ENCODE data around the gene PLA2G2F.

Gene PLA2G2F

DNA sequence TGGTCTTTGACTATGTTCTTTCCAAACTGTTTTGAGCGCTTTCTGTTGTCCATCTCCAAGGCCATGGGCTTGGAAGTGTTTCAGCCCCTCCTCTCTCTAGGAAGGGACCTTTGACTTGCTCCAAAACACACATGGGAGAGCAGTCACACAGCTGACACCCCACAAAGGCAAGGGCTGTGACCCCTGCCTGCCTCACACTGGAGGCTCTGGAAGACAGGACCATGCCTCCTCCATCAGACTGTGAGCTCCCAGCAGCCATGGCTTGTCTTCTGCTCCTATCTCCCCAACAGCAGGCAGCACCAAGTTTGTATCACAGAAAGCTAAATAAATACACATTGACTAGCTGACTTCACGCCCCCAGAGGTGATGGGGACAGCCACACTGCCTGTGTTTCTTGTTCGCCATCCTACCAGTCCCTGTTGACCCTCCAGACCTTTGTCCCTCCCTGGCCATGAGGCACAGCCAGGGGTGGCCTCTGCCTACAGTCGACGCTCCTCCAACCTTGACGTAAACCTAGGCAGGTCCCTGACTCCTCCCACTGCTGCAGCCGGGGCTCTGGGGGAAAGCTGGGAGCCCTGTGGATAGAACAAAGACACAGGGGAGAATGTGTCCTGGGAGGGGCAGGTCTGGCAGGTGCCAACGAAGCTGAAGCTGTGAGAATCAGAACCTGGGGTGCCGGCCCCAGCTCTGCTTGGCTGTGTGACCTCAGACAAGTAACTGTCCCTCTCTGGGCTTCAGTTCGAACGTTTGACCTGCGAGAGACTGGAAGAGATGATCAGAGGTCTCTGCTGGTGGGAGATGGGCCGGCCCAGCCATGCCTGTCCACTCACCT is 4.8 kb downstream of the PLA2G2F start:
- no peak for DNase-seq

DNA sequence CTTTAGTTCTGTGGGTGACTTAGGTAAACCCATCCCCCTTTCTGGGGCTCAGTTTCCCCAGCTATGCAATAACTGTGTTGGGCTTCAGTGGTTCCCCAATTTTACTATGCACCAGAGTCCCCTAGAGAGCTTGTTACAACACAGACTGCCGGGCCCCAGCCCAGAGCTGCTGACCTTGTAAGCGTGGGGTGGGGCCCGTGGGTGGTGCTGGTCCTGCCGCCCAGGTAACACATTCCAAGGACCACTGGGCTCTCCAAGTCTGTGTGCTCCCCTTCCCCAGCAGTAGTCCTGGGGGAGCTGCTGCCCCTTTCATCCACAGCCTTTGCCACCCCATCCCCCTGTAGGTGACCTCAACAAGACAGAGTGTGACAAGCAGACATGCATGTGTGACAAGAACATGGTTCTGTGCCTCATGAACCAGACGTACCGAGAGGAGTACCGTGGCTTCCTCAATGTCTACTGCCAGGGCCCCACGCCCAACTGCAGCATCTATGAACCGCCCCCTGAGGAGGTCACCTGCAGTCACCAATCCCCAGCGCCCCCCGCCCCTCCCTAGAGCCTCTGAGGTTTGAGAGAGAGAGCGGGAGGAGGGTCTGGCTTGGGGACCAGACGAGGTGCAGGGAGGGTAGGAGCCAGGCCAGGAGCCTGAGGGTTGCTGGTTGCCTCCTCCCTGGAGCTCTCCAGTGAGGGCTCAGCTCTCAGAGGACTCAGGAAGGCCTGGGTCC is 8.9 kb downstream of the PLA2G2F start:
- DNase-seq, result no peak

DNA sequence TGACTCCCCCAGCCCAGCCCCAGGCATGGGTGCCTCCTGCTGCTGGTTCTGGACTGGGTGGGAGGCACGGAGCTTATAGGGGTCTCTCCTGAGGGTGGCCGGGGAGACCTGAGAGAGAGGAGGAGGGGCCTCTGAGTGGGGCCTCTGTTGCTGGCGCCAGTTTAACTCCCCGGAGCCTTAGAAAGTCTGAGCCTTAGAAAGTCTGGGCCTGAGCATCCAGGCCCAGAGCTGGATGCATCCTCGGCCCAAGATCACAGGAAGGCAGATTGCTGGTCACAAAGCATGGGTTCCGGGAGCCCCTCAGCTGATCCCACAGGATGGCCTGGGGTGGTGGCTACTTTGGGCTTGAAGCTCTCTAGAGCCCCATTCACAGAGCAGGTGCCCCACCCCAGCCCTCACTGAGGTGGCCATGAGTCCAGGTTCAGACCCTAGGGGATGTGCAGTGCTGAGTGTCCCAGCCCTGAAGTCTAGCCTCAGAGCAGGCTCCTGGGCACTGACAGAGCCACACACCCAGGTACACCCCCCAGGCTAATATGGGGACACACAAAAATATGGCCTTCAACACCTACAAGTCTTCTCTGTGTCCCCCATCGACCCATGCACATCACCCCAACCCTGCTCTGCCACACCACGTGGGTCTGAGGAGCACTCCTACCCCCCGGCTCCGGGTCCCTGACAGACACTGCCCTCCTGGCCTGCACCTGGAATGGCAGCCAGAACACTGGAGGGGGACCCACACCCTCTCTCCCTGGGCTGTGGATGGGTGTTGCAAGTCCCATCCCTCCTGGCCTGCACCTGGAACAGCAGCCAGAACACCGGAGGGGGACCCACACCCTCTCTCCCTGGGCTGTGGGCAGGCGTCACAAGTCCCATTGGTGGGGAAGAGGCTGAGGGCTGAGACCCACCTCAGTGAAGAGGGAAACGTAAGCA is 9.7 kb downstream of the PLA2G2F start:
- DNase-seq, result no peak

DNA sequence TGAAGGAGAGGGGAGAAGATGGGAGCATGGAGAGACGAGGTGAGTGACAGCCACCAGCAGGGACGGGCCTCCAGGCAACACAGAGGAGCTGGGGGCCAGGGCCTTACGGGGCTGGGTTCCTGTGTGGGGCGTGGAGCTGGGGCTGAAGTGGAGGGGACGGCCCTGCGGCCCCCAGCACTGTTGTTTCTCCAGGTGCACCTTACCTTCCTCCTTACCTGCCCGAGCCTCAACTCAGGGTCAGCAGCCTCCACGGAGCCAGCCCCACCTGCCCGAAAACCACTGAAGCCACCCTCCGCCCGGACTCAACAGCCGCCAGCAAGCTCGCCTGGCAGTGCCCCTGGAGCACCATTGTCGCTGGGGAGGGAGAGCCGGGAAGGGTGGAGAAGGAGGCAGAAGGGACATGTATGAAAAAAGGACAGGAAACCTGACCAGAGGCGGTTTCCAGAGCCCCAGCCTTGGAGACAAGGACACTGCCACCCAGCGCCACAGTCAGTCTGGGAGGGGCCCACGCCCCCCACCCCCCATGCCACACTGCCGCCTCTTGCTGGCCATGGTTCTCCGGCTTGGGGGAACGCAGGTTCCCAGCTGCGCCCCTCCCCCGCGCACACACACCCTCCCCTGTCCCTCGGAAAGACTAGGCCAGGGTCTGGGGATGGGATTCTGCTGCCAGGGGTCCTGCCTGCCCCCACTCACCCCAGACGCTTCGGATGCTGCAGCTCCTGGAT is 10.6 kb downstream of the PLA2G2F start:
- no peak for DNase-seq

DNA sequence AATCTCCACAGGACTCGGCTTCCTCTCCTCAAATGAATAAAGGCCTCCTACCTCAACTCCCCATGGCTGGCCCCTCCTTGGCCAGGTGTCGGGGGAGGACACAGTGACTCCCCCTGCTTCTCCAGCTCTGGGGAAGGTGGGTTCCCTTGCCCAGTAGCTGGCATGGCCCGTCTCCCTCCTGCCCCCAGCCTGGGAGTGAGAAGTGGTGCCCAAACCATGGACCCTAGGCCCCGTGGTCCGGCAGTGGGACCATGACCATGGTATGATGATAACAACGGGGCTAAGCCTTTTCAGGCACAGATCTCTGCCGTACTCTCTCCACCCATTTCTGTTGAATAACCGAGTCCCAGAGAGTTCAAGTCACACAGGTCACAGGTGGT is 11.2 kb downstream of the PLA2G2F start:
- no peak for DNase-seq

DNA sequence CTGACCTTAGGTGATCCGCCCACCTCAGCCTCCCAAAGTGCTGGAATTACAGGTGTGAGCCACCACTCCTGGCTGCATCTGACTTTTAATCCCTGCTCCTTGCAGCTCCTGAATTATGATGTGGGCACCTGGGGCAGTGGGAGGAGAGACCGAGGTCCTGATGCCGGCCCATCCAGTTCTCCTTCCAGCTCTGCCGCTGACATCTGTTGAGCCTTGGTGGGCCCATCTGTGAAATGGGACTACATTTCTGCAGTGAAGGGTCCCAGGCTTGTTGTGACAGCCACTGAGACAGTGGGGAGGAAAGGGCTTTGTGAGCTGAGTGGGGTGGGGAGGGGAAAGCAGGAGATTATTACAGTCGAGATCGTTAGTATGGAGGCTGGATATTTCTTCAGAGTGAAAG is 11.8 kb downstream of the PLA2G2F start:
- no peak for DNase-seq

DNA sequence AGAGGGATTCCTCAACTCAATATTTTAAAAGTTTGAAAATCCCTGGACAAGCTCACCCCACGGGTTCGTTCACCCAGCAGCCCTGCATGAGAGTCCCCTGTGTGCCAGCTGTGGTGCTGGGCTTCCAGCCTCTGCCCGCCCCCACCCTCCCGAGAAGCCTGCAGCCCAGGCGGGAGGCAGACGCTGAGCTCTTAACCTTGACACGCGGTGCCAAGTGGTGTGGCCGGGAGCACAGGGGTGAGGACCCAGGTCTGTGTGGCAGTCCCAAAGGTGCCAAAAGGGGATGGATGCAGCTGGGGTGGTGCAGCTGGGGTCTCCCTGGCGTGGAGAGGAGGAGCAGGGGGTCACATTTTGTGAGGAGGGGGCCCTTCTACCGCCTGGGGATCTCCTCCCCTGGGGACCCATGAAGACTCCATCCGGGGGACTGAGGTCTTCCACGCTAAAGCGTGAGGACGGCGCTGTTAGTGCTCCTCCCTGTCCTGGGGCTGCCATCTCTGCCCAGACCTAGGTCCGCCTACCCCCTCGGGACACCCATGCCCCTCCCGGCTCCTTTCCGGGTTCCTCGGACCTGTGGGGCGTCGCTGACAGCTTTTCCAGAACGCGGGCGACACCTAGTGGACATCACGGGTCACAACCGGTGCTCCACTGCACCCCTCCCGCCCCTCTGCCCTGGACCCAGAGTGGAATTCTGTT is 12.9 kb downstream of the PLA2G2F start:
- peak; percentile 82 for DNase-seq

DNA sequence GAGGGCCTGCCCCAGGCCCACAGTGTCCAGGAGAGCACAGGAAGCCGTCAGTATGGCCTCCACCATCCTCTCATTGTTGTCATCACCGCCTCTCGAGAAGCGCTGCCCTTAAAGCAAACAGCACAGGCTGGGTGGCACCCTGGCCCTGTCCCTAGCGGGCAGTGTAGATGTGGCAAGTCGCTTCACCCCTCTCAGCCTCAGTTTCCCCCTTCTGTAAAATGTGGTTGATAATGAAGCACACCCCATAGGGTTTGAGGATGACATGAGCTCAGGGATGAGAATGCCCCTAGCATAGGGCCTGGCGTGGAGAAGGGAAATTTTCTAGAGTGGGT is 13.4 kb downstream of the PLA2G2F start:
- no peak for DNase-seq

DNA sequence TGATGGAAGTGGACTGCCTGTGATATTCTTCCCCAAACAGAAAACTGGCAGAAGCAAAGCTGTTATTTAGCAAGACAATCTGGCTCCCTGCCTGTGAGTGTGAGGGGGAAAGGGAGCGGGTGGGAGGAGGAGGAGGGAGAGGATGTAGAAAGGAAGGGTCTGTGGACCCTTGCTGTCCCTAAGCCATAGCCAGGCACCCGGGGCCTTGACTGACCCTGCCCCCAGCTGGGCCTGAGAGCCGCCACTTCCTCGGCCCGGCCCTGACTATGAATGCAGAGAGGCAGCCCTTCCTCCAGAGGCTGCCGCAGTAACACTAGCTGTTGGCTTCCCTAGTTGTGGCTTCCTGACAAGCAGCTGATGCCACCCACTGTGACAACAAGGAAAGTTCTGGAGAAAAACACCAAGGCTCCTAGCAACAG is 13.9 kb downstream of the PLA2G2F start:
- peak; percentile 42 for DNase-seq

DNA sequence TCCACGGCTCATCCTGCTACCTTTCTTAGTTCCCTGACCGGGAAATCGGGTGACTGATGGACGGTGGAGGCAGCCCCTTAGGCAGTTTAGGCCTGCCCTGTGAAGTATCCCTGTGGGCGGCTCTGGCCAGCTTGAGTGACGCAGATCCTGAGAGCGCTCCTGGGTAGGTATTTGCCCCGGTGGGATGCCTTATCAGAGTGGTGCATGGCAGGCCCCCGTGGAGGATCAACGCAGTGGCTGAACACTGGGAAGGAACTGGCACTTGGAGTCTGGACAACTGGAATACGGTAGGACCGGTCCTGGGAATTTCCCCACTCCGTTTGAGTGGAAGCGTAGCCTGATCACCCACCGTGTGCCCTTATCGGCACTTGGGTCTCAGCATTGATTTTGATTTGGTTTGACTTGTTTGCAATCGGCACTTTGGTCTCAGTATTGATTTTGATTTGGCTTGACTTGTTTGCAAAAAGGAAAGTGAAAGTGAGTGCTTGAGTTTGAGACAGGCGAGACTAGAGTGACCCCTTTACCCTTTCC is 15.2 kb downstream of the PLA2G2F start:
- no peak for DNase-seq

DNA sequence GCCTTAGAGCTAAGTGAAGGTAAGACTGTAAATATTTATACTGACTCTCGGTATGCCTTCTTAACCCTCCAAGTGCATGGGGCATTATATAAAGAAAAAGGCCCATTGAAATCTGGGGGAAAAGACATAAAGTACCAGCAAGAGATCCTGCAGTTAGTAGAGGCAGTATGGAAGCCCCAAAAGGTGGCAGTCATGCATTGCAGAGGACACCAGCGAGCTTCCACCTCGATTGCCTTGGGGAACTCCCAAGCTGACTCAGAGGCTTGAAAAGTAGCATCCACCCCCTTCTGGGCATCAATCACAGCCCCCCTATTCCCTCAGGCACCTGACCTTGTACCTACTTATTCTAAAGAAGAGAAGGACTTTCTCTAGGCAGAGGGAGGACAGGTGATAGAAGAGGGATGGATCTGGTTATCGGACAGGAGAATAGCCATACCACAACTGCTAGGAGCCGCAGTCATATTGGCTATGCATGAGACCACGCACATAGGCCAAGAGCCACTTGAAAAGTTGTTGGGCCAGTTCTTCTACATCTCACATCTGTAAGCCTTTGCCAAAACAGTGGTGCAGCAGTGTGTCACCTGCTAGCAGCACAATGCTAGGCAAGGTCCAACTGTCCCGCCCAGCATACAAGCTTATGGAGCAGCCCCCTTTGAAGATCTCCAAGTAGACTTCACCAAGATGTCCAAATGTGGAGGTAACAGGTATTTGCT is 19.4 kb downstream of the PLA2G2F start:
- DNase-seq, result no peak

DNA sequence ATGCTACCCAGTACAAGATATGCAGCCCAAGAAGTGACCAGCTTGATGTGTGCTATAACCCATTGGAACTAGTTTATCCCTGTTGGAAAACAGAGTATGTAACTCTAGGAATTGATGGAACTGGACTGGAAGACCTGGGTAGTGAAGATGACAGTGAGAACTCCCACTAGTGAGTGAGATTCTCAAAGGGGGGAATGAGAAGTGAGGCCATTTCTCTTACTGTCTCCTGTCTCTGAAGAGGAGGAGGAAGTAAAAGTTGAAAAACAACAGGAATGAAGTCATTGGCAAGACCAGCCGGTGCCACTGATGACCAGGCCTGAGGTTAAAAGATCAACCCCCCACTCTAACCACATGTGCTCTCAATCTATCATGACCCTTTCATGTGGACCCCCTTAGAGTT is 20.9 kb downstream of the PLA2G2F start:
- DNase-seq, result no peak

DNA sequence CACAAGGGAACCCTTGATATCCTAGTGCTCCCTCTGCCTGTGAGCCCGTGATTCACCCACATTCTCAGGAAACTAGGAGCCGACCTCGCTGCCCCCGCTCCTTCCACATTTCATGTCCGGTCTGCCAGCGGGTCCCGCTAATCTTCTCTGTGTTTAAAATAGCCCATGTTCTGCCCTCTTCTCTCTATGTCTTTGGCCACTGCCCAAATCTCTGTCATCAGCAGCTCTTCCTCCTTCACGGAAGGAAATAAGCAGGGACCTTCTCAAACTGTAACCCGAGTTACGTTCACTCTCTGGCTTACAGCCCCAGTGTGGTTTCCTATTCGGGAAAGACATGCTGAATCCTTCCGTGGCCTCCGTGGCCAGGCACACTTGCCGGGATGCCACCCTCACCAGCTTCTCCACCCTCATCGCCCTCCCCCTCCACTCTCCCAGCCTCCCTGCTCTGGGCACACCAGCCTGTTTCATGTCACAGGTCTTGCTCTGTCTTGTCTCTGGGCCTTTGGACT is 25.6 kb downstream of the PLA2G2F start:
- no peak for DNase-seq

DNA sequence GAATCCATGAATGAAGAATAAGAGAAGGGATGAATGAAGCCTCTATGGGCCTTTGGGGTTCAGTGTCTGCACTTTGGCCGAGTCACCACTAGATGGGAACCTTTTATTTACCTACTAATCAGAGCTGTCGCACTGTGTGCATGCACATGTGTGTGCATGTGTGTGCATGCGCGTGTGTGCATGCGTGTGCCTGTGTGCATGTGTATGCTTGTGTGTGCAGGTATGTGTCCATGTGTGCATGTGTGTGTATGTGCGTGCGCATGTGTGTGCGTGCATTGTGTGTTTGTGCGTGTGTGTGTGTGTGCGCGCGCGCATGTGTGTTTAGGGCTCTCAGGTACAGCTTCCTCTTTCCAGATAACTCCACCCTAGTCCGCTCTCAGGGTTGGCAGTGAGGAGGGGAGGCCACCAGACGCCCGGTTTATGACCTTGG is 26.4 kb downstream of the PLA2G2F start:
- DNase-seq, result no peak

DNA sequence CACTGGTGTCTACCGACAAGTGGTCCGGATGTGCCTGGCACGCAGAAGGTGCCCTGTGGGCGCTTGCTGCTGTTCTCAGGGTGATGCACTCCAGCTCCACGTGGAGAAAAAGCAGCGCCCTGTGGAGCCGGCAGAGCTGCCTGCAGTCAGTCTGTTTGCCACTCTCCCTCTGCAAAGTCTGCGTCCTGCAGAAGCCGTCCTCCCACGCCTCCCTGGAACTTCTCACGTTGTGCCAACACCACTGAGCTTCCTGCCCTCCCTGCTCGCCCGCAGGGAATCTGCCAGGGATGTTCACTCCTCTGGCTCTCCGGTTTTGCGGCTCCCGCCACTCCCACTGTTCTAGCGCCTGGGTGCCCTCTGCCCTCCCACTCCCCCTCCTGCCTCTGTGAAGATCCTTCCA is 26.9 kb downstream of the PLA2G2F start:
- DNase-seq, result no peak

DNA sequence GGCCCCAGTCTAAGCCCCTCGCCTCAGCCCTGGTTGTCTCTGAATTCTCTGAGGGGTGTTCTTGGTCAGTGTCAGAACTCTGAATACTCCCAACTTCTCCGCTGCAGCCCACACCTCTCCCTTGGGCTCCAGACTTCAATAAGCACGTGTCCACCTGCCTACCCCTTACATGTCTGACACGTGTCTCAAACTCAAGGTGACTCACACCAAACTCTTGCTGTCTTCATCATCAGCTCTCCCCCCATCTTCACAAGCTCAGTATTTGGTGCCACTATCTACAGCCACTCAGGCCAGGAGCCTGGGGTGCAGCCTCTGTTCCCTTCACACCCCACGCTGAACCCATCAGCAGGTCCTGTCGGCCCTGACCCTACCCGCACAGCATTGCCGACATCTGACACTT is 28.0 kb downstream of the PLA2G2F start:
- DNase-seq, result no peak

DNA sequence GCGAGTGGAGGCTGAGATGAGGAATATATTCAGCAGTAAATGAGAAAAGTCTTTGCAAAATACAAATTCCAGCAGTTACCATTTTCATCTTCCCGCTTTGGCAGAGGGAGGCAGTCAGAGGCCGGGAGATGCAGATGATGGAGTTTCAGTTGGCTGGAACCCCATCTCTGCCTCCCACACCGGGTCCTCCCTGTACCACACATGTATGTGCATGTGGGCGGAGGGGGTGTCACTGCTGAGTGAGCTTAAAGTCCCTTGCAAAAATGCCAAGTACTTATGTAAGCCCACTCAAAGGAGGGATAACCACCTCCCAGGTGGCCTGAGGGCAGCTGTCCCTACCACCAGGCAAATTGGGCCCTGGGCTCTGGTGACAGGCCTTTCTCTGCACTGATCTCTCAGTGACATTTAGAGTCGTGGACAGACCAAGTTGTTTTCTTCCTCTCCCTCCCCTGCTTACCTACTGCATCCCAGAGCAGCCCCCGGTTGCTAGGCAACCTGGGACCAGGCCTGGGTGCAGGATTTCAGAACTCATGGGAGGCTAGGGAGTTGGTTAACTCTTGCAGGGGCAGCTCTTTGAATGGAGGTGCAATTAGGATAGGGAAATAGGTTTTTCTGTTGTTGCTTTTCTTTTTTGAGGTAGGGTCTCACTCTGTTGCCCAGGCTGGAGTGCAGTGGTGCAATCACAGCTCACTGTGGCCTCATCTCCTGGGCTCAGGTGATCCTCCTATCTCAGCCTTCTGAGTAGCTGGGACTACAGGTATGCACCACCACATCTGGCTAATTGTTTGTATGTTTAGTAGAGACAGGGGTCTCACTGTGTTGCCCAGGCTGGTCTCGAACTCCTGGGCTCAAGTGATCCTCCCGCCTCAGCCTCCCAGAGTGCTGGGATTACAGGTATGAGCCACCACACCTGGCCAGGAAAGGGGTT is 29.7 kb downstream of the PLA2G2F start:
- DNase-seq, result no peak

DNA sequence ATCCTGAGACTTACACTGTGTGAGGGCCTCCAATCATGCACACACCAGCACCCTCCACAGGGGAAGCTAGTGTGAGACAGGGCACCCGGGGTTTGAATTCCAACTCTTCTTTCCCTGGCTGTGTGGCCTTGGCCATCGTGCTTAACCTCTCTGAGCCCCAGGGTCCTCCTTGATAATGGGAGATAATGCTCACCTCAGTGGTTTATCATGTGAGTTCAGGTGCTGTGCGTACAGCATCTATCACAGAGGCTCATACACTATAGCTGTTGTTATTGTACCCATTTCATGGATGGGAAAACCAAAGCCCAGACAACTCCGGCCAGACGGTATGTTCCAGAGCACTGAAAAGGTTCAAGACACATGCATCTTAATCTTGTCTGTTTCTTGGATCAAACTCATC is 30.8 kb downstream of the PLA2G2F start:
- no peak for DNase-seq

DNA sequence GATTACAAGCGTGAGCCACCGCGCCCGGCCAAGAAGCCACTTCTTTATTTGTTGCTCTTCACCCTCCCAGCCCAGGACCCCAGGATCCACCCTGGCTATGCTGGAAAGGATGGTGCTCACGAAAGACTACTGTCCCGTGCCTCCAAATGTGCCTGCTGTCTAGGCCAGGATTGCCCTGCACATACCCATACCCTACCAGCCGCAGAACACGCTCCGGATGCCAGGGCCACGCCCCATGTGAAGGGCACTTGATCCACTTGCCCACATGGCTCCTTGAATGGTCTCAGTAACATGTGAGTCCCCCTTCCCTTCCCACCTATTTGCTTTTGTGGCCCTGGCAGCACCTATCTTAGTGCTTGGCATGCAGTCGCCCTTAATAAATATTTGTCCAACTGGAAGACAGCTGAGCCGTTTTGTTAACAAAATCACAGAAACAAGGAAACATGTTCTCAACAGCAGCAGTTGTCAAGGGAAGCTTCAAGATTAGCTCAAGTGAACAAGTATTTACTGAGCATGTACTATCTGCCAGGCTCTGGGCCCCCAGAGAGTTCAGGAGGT is 33.0 kb downstream of the PLA2G2F start:
- no peak for DNase-seq
